ENCODE data around the gene EVA1A.

DNA sequence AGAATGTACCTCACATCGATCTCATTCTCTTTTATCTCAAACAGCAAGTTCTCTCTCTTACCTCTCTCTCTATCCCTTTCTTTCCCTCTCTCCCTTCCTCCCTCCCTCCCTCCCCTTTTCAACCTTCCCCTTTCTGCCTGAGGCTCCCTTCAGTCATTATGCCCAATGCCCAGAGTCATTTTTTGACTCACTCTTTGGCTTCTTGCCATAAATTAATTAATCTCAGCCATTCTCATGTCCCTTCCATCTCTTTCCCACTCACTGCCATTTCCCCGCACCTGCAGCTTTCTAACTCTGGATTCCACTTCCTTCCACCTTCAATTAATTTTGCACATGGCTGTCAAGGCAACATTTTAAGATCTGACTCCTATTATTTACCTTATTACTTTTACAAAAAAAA, 60.1 kb downstream of the EVA1A start:
- TF ChIP-seq POLR2A (IDR thresholded peaks at IDR 0.05; ENCODE audit: low read length), result no peak
- TF ChIP-seq GATA1 (IDR thresholded peaks at IDR 0.05; ENCODE audit: low read depth, low read length), result no peak
